ENCODE data around the gene HECTD1.
"Not testable (repeated sequence)": the region's sequence is repeated elsewhere in the genome, so short reads cannot be mapped to it uniquely, and the experiment has no call there.

The HECTD1 gene

DNA sequence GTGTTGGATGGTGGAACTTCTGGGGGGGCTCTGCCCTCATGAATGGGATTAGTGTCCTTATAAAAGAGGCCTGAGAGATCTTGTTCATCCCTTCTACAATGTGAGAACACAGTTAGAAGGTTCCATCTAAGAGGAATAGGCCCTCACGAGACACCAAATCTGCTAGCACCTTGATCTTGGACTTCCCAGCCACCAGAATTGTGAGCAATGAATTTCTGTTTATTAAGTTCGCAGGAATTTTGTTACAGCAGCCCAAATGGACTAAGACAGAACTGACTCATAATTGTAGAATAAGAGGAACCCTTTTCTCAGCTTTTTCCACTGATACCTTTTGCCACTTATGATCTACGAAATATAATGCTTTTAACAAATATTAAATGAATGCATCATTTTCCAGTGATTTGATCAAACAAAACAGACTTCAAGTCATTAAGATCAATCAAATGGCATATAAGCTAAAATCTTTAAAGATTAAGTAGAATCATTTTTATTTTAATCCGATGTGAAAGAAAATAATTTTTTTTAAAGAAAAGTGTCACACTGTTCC lies 68.2 kb downstream of the HECTD1 start:
- DNase-seq, result no peak

DNA sequence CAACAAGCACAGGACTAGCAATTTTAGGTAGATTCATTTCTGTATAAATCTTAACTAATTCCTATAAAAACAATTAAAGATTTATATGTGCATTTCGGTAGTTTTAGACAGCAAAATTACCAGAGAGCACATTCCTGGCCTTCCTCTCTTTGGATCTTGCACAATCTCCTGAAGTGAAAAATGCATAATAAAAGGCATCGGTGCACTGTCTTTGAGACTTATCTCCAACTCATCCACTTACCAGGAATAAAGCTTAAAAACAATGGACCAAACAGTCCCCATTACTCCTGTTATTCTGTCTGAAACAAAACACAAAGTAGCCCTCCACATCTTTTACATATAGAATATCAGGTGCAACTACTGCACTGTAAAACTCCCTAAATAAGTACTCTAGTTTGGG lies 69.3 kb downstream of the HECTD1 start:
- no peak for DNase-seq

DNA sequence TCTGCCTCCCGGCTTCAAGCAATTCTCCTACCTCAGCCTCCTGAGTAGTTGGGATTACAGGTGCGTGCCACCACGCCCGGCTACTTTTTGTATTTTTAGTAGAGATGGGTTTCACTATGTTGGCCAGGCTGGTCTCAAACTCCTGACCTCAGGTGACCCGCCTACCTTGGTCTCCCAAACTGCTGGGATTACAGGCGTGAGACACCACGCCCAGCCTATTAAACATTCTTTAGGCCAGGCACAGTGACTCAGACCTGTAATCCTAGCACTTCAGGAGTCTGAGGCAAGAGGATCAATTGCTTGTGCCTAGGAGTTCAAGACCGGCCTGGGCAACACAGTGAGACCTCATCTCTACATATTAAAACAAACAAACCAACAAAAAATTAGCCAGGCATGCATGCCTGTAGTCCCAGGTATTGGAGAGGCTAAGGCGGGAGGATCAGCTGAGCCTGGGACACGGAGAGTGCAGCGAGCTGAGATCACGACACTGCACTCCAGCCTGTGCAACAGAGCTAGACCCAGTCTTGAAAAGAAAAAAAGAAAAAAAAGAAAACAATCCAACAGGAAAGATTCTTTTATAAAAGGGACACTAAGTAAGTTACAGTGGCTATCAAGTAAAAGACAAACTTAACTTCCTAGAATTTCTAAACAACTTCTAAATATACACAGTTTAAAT lies 70.2 kb downstream of the HECTD1 start:
- DNase-seq, result no peak

DNA sequence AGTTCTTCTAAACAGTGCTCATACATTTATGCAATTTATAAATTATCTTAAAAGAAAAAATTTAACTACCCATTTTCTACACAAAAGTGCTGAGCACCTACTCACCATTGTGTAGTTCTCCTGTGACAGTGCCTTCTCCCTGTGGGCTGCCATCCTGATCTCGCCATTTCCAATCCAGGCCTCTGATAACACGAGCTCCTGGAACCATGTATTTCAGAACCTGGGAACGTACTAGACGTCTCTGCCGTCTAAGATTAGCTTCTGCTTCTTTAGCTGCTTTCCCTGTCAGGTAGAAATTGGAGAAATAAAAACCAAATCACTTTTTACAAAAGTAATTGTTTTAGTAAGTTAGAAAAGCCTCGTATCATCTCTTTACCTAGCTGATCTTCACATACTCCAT lies 74.5 kb downstream of the HECTD1 start:
- no peak for DNase-seq

DNA sequence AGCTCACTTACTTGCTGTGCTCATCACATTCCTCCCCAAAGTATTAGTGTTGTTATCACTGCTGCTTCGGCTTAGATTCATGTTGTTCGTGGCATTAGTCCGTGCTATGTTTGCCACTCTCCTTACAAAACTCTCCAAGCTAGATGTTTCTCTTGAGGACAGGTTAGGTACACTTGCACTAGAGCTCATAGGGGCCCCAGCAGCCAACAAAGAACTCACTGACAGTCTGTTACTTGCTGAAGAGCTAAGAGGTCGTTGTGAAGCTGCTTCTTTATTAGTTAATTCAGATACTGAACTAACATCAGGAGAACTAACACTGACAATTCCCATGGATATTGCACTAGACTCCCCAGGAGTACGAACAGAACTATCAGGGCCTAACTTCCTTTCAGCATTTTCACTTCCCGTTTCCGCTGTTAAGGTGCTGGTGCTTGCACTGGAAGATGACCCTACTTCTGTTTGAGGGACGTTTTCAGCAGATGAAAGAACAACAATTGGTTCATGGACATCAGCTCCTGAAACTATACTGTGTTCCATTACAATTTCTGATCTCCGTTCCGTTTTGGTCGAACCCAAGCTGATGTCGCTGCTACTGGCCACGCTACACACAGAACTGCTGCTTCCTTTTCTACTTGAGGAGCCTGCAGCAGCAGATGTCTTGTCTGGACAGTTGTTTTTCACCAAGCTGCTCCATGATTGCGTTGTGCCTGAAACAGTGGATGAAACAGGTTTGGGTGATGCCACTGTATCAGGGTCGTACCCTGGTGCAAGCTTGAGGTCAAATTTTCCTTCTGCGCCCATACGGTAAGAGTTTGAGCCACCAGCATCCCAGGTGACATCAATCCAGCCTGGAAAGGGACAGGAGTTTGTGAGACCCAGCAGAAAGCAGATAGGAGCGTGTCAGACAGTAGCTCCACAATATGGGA lies 78.7 kb downstream of the HECTD1 start:
- peak; percentile 66 for DNase-seq

DNA sequence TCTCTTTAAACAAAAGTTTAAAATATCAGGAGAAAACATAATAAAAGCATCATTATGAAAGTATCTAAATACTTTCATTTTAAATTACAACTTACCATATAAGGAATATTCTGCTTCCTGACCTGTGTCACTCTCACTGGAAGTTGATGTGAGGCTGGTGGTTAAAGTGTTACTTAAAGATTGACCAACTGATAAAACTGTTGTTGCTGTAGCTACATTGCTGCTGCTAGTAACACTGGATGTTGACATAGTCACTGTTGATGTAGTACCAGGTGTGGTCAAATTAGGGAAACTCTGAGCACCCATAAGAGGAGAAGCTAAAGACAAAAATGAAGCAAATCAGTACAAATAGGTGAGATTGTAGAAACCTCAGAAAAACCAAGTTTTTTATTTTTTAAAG lies 79.9 kb downstream of the HECTD1 start:
- no peak for DNase-seq

DNA sequence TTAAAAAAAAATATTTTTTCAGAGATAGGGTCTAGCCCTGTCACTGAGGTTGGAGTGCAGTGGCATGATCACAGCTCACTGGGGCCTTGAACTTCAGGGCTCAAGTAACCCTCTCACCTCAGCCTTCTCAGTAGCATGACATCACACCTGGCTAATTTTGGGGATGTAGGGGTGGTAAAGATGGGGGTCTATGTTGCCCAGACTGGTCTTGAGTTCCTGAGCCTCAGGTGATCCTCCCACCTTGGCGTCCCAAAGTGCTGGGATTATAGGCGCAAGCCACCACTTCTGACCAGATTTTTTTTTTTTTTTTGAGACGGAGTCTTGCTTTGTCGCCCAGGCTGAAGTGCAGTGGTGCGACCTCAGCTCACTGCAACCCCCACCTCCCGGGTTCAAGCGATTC lies 80.9 kb downstream of the HECTD1 start:
- no peak for DNase-seq

DNA sequence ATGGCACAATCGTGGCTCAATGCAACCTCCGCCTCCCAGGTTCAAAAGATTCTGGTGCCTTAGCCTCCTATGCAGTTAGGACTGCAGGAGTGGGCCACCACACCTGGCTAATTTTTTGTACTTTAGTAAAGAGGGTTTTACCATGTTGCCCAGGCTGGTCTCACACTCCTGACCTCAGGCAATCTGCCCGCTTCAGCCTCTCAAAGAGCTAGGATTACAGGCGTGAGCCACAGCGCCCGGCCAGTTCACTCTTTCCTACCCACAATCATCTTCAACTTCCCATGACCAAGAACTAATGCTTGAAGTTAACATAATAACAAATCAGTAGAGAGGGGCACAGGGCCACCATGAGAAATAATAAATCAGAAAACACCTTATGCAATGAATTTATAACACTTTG lies 82.4 kb downstream of the HECTD1 start:
- DNase-seq, result no peak

DNA sequence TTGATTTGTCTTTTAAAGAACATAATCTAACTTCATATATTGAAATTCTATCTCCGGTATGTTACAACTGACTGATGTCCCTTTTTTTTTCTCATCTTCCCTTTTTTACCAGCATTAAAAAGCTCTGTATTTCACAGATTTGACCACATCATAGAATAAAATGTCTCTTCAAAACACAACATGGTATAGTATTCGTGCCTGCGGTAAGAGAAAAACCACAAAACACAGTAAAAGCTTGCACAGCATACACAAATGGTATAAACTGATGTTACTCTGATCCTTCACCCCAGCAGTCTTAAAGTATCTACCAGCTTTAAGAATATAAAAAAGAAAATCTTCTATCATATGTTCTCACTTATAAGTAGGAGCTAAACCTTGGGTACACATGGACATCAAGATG lies 83.4 kb downstream of the HECTD1 start:
- no peak for DNase-seq

DNA sequence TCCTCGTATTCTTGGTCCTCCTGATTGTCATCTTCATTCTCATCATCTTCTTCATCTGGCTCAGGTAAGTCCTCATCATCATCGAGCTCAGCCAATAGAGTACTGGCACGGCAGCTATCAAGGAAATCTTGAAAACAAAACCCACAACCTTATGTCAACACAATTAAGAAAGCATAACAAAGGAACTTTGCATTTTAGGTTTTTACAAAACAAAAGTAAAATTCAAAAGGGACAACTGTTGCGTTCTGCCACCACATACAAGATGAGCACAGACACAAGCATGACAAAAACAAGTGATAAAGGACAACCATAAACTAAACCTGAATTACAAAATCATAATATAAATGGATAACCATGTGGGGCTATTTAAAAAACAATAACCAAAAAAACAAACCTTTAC lies 84.7 kb downstream of the HECTD1 start:
- no peak for DNase-seq

DNA sequence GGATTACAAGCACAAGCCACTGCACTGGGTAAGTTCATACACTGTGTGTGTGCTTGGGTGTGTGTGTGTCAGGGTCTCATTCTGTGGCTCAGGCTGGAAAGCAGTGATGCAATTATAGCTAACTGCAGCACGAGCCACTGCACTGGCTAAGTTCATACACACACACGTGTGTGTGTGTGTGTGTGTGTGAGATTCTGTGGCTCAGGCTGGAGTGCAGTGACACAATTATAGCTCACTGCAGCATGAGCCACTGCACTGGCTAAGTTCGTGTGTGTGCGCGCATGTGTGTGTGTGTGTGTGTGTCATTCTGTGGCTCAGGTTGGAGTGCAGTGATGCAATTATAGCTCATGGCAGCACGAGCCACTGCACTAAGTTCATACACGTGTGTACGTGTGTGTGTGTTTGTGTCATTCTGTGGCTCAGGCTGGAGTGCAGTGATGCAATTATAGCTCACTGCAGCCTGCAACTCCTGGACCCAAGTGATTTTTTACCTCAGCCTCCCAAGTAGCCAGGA lies 85.4 kb downstream of the HECTD1 start:
- DNase-seq, result no peak

DNA sequence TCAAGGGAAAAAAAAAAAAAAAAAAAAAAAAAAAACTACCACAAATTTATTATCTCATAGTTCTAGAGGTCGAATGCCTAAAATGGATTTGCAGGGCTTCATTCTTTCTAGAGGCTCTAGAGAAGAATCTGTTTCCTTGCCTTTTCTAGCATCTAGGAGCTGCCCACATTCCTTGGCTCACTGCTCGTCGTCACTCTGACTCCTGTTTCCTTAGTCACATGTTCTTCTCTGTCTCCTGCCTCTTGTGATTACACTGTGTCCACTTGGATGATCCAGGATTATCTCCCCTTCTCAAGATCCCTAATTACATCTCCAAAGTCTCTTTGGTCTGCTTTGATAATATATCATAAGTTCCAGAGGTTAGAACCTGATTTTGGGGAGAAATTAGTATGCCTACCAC lies 88.7 kb downstream of the HECTD1 start:
- no peak for DNase-seq

DNA sequence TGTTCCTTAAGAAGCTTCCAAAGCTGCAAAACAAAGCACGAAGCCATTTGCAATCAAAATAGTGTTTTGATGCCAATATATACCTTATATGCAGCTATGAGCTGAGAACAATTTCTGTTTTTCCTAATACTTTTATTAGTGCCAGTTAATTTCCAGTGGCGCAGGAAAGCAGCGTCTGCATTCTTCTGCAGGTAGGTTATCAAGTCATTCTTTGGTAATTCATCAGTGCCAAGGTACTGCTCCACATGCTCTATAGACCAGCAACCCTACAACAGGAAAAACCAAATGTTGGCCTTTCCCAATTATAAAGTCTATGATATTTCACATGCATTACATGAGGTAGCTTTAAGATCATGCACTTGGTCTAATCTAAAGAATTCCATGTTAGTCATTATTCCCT lies 93.8 kb downstream of the HECTD1 start:
- DNase-seq, result no peak

DNA sequence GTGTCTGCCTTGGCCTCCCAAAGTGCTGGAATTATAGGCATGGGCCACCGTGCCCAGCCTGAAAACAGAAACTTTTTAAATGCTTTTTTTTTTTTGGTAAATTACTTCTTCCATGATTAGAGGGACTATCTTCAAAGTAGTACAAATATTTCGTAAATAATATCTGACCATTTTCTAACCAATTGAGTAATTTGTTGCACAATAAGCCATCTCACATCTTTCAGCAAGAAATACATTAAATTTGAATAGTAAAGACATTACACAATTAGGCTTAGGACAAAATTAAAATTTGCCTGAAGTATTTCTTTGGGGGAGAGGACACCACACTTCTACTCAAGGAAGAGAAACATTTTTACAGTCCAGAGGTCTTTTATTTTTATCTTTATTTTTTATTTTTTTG lies 96.7 kb downstream of the HECTD1 start:
- peak; percentile 38 for DNase-seq

DNA sequence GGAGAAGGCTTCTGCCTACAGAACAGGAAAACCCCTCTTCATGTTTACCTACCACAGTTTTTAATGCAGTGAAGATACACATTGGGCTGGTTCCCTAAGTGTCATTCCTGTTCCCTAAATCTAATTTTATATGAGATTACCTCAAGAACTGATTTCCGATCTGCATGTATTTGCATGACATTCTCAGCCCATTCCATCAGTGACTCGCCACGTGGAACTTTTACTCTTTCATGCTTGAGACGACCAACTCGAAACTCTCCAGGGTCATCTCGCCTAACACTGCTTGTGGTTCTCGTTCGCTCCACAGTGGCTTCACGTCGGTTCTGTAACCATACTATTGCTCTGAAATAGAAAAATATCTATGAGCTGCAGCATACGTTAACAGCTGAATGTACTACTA lies 98.3 kb downstream of the HECTD1 start:
- DNase-seq, result no peak

DNA sequence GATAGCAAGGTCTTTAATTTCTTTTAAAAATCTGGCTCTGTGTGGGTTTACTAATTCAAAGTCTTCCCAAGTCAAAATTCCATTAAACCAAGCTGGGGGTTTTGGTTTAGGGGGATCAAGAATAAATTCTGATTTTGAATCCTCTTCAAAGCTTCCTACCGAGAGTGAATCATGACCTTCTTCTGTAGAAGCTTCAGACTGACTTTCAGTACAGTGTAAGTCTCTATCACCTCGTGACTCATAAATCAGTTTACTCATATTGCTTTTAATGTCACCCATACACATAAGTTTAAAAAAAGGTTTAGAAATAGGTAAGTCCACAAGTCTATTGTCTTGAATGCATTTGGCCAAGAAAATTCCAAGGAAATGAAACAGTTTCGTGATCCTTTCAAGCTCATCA lies 100.8 kb downstream of the HECTD1 start:
- DNase-seq, result no peak

DNA sequence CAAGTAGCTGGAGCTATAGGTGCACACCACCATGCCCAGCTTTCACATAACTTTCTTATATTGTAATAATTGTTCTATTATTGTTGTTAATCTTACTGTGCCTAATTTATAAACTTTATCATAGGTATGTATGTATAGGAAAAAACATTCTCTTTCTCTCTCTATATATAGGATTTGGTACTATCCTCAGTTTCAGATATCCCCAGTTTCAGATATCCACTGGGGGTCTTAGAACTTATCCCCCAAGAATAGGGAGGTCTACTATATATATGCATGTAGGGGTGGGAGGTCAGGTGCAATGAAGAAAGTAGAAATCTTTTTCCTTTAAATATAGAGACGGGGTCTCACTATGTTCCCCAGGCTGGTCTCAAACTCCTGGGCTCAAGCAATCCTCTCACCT lies 110.5 kb downstream of the HECTD1 start:
- no peak for DNase-seq

DNA sequence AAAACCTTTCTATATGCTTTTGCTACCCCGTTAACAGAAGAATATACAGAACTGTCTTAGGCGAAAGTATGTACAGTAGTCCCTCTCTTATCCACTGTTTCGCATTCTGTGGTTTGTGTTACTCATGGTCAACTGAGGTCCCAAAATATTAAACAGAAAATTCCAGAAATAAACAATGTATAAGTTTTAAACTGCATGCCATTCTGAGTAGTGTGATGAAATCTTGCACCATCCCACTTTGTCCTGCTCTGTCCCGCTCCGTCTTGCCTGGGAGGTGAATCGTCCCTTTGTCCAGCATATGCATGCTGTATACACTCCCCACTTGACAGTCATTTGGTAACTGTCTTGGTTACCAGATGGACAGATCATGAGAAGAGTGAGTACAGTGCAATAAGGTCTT lies 111.3 kb downstream of the HECTD1 start:
- DNase-seq, result no peak

DNA sequence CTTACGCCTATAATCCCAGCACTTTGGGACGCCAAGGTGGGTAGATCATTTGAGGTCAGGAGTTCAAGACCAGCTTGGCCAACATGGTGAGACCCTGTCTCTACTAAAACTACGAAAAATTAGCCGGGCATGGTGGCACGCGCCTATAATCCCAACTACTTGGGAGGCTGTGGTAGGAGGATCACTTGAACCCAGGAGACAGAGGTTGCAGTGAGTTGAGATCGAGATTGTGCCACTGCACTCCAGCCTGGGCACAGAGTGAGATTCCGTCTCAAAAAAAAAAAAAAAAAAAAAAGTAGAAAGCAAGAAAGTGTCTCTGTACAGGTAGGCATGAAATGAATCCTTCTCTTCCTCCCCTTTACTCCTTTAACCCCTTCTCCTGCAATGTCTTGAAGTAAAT lies 111.8 kb downstream of the HECTD1 start:
- DNase-seq, result not testable (repeated sequence)

DNA sequence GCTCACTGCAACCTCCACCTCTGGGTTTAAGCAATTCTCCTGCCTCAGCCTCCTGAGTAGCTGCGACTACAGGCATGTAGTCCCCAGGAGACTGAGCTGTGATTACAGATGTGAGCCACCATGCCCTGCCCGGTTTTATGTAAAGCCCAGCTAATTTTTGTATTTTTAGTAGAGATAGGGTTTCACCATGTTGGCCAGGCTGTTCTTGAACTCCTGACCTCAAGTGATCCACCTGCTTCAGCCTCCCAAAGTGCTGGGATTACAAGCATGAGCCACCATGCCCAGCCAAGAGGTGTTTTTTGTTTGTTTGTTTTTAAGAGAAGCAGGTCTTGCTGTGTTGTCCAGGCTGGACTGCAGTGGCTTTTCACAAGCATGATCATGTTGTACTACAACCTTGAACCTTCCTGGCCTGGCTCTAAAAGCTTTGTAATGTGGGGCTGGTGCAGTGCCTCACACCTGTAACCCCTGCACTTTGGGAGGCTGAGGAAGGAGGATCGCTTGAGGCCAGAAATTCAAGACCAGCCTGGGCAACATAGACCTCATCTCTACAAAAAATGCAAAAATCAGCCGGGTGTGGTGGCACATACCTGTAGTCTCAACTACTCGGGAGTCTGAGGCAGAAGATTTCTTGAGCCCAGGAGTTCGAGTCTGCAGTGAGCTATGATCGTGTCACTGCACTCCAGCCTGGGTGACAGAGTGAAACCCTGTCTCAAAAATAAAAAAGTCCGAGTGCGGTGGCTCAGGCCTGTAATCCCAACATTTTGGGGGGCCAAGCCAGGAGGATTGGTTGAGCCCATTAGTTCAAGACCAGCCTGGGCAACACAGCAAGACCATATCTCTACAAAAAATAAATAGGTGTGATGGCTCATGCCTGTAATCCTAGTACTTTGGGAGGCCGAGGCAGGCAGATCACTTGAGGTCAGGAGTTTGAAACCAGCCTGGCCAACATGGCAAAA lies 113.4 kb downstream of the HECTD1 start:
- DNase-seq, result not testable (repeated sequence)

DNA sequence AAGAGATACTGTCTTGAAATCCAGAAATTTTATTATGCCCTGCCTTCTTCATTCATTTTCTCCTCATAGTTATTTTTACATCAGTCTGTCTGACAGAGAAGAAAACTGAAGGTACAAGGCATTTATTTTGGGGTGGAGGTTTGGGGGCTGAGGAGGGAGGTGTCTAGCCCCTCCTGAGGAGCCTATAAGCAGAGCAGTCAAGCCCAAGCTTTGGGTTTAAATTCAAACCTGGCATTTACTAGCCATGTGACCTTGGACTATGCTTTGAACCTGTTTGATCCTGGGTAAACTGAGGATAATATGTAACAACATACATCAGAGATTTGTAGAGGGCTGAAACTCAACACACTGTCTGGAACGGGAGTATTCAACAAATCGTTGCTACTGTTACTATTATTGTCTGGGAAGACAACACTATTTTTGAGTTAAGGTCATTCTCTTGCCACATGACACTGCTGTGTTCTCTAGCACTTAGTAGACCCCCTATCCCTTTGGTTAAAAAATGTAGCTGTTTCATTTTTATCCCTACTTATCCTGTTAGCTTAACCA lies 115.4 kb downstream of the HECTD1 start:
- DNase-seq, result no peak
